Calu3 (cell line): ENCODE results near the gene COL8A2. TPM values are rescaled to one million over a fixed set of nuclear protein-coding genes. Genes with fewer than 3 reads are reported as not detected.
A peak's percentile ranks its signal among the peaks of the same experiment; 100 is the strongest.

Experiments
- BruUV-seq: library from RNA; stranded (reverse); fragments of 400-500 nt; replicated peaks from 2 replicates; lab custom pipeline; 2021; lab: Mats Ljungman, UMichigan
- CTCF ChIA-PET: fragments of 300-600 bp; sonication (Branson Sonifier 250); formaldehyde crosslinking; loops from one replicate; lab custom pipeline; 2022; ENCODE audit warnings: antibody characterized with exemption; lab: Charles Lee
- DNase-seq: peaks from one replicate; pipeline ENCODE4 v3.0.0; 2022
- H3K27ac Mint-ChIP-seq: one replicate; pipeline ENCODE4 v1.8.0; 2022; ENCODE audit warnings: mixed read lengths; ENCODE audit not compliant: unreplicated experiment
- H3K27me3 Mint-ChIP-seq: one replicate; pipeline ENCODE4 v1.8.0; 2022; ENCODE audit warnings: mixed read lengths; ENCODE audit not compliant: unreplicated experiment
- H3K36me3 Mint-ChIP-seq: one replicate; pipeline ENCODE4 v1.8.0; 2022; ENCODE audit warnings: mild to moderate bottlenecking, moderate library complexity, mixed read lengths; ENCODE audit not compliant: insufficient read depth, unreplicated experiment
- H3K4me1 Mint-ChIP-seq: one replicate; pipeline ENCODE4 v1.8.0; 2022; ENCODE audit warnings: mild to moderate bottlenecking, low read depth, mixed read lengths; ENCODE audit not compliant: unreplicated experiment
- H3K4me3 Mint-ChIP-seq: one replicate; pipeline ENCODE4 v1.8.0; 2022; ENCODE audit warnings: mild to moderate bottlenecking, low read depth, moderate library complexity, mixed read lengths; ENCODE audit not compliant: unreplicated experiment
- H3K9me3 Mint-ChIP-seq: one replicate; pipeline ENCODE4 v1.8.0; 2022; ENCODE audit warnings: low read depth, mixed read lengths; ENCODE audit not compliant: unreplicated experiment
- intact Hi-C: fragments of 100-400 bp; cut with micrococcal nuclease; formaldehyde crosslinking; loops from one replicate; pipeline ENCODE4 v1.10.0; 2022; ENCODE audit not compliant: unreplicated experiment
- total RNA-seq: library from RNA; stranded (reverse); gene quantifications from 2 replicates; pipeline ENCODE4 v1.2.3, GENCODE V29; 2022
- TF ChIP-seq, protein P1 (sequence below): fragments of 200-600 bp; IDR thresholded peaks from one replicate; pipeline ENCODE4 v1.8.0; 2022; ENCODE audit warnings: antibody characterized with exemption; ENCODE audit not compliant: unreplicated experiment

The COL8A2 gene
- total RNA-seq, 1 experiment from 2014 or later = not detected

DNA sequence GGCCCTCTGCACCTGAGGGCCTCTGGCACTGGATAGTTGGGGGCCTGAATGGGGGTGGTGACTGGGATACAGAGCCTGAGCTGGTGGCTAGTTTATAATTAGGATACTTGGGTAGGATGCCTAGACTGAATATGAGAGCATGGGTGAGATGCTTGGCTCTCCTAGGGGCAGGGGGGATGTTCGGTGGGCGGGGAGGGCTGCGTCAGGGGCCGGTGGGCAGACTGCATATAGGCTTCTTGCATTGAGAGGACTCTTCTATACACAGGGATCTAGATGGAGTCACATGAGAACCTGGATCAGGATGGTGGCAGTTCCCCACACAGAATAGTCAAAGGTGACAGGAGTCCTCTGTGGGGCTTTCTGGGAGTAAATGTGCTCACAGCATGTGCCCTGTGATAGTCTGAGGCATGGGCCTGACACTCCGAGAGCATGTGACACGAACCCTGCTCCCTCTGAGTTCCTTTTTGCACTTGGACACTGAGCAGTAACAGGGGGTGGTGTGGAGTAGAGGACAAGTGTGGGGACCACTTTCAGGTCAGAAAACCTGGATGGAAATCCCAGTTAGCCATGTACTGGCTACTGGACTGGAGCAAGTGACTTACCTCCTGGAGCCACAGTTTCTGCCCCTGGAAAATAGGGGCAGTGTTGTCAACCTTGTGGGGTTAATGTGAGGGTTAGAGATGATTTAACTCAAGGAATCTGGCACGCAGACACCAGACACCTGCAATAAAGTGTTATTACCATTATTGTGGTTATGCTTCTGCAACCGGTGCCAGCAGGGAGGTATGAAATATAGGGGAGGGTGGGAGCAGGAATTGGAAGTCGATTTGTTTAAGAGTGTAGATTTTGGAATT lies 33.2 kb upstream of the COL8A2 start:
- CTCF ChIA-PET = no interaction called here
- intact Hi-C loops = no loop called here

DNA sequence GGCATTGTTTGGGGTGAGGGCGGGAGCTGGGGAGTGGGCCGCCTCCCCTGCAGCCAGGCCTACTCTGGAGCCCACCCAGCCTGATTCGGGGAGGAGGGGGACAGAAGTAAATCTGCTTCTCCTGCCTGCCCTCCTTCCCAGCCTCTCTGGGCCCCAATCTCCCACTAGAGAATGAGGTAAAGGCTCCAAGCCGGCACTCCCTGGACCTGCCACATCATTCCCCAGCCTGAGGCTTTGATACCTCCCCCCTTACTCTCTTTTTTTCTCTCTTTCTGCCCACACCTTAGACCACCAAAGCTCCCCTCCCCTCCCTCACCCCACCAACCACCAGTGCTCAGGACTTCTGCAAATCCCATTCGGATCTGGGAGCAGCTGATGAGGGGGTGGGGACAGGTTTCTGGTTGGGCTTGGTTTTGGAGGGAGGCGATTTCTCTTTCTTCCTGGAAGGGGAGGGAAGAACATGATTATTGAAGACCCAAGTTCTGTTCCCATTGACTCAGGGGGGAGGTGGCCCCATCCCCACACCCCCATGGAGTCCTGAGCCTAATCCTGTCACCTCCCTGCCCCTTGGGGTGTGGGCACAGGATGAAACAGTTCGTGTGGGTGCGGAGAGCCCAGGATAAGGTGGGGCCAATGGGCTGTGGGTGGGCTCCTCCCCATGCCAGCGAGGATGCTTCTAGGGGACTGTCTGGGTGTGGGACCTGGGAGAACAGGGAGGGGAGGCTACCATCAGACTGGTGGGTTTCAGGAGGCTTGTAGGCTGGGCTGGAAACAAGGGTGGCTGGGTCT lies 32.3 kb upstream of the COL8A2 start:
- Mint-ChIP-seq H3K27me3 (no peaks in the 10 kb centered on the region), H3K4me3 (peak overlapping the region; percentile 91)
- intact Hi-C loops = no loop called here

More for the DNA sequence above, 33.2 kb upstream of the COL8A2 start:
- peak overlapping the region; percentile 75 for H3K27ac Mint-ChIP-seq
- DNase-seq = no peak
- no peaks in the 10 kb centered on the region for H3K27me3 Mint-ChIP-seq
- no TSS peak for BruUV-seq
- peaks cover 43% of the 10 kb centered on the region for H3K36me3 Mint-ChIP-seq
- TF ChIP-seq, protein P1, sequence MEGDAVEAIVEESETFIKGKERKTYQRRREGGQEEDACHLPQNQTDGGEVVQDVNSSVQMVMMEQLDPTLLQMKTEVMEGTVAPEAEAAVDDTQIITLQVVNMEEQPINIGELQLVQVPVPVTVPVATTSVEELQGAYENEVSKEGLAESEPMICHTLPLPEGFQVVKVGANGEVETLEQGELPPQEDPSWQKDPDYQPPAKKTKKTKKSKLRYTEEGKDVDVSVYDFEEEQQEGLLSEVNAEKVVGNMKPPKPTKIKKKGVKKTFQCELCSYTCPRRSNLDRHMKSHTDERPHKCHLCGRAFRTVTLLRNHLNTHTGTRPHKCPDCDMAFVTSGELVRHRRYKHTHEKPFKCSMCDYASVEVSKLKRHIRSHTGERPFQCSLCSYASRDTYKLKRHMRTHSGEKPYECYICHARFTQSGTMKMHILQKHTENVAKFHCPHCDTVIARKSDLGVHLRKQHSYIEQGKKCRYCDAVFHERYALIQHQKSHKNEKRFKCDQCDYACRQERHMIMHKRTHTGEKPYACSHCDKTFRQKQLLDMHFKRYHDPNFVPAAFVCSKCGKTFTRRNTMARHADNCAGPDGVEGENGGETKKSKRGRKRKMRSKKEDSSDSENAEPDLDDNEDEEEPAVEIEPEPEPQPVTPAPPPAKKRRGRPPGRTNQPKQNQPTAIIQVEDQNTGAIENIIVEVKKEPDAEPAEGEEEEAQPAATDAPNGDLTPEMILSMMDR = no peak
- H3K4me3 Mint-ChIP-seq = peak overlapping the region; percentile 91
- H3K9me3 Mint-ChIP-seq = no peaks in the 10 kb centered on the region
- H3K4me1 Mint-ChIP-seq = peaks cover 43% of the 10 kb centered on the region

DNA sequence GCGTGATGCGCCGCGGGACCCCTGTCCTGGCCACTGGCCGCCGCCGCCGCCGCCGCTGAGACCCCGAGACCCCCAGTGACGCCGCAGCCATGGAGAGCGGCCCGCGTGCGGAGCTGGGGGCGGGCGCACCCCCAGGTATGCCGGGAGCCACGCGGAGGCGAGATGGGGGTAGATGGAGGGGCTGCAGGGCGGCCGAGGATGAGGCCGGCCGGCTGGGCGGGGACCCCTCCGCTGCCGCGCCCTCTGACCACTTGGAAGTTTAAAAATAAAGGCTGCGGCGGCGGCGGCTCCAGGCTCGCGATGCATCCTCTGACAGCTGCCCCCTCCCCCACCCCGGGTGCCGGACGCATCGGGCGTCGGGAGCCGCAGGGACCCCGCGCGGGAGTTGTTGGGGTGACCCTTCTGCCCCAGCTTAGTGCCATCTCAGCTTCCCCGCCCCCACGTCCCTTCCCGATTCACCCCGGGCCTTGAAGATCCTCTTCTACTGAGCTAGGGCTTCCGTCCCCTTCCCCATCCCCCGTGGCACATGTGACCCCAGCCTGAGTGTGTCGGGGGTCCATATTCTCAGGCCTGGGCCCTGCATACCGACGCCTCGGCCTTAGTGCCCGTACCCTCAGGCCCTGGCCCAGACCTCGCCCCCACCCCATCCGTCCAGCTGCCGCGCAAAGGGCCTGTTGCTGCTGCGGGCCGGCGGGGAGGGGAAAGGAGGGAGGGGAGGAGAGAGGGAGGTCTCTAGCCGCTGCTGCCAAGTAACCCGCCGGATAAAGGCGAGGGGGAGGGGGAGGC lies 31.5 kb upstream of the COL8A2 start:
- H3K27me3 Mint-ChIP-seq = no peaks in the 10 kb centered on the region
- peak; percentile 57 for DNase-seq
- TF ChIP-seq, protein P1 = no peak
- peaks cover 34% of the 10 kb centered on the region for H3K36me3 Mint-ChIP-seq
- H3K9me3 Mint-ChIP-seq = no peaks in the 10 kb centered on the region
- CTCF ChIA-PET = interaction anchor here (0.6 to 1.0 kb wide), 3 partner anchors 21 to 1598 kb away, joined by 3 to 9 read pairs (median 3); no protein-coding TSS in a partner anchor
- intact Hi-C loops = no loop called here
- H3K27ac Mint-ChIP-seq = peak overlapping the region; percentile 75
- H3K4me3 Mint-ChIP-seq = peak overlapping the region; percentile 91
- peaks cover 33% of the 10 kb centered on the region for H3K4me1 Mint-ChIP-seq
- BruUV-seq = TSS peak; percentile 37

More for the DNA sequence above, 32.3 kb upstream of the COL8A2 start:
- Mint-ChIP-seq H3K36me3 (peaks cover 42% of the 10 kb centered on the region), H3K27ac (peak overlapping the region; percentile 75), H3K9me3 (no peaks in the 10 kb centered on the region), H3K4me1 (peaks cover 35% of the 10 kb centered on the region)
- no TSS peak for BruUV-seq
- CTCF ChIA-PET = interaction anchor here (1.0 kb wide), 1 partner anchor 20 kb away, joined by 3 read pairs; no protein-coding TSS in a partner anchor
- no peak for DNase-seq
- TF ChIP-seq, protein P1 = no peak
